IMR-90 (cell line): ENCODE data around the gene SLC22A4.

Experiments
- CEBPB ChIP-seq: IDR thresholded peaks from 2 replicates; pipeline ENCODE4 v1.6.1; 2012; ENCODE audit warnings: low read depth, low read length, improper control_type of control experiment
- MAZ ChIP-seq: IDR thresholded peaks from 2 replicates; pipeline ENCODE4 v1.6.1; 2012; ENCODE audit warnings: low read depth, mild to moderate bottlenecking, low read length, improper control_type of control experiment, moderate library complexity, borderline replicate concordance
- MXI1 ChIP-seq: IDR thresholded peaks from 2 replicates; pipeline ENCODE4 v1.6.1; 2012; ENCODE audit warnings: low read depth, mild to moderate bottlenecking, low read length, moderate library complexity, borderline replicate concordance
- POLR2A ChIP-seq: IDR thresholded peaks from 2 replicates; pipeline ENCODE4 v1.6.1; 2012; ENCODE audit warnings: mild to moderate bottlenecking, low read depth, low read length
- RAD21 ChIP-seq: IDR thresholded peaks from 2 replicates; pipeline ENCODE4 v1.6.1; 2012; ENCODE audit warnings: low read length, improper control_type of control experiment
- RCOR1 ChIP-seq: IDR thresholded peaks from 2 replicates; pipeline ENCODE4 v1.6.1; 2012; ENCODE audit warnings: mild to moderate bottlenecking, low read length, improper control_type of control experiment; ENCODE audit not compliant: insufficient replicate concordance
- RFX5 ChIP-seq: IDR thresholded peaks from 2 replicates; pipeline ENCODE4 v1.8.0; 2012; ENCODE audit warnings: low read depth, mild to moderate bottlenecking, low read length, moderate library complexity
- TF ChIP-seq, protein P1 (sequence below): conservative IDR thresholded peaks from 2 replicates; pipeline ENCODE4 v1.5.1; 2012; ENCODE audit warnings: mild to moderate bottlenecking, low read depth, low read length, improper control_type of control experiment
- TF ChIP-seq, protein P2 (sequence below): fragments of 150-350 bp; IDR thresholded peaks from 2 replicates; pipeline ENCODE4 v1.6.1; 2017; ENCODE audit warnings: mild to moderate bottlenecking, antibody characterized with exemption, low read length, low read depth

DNA sequence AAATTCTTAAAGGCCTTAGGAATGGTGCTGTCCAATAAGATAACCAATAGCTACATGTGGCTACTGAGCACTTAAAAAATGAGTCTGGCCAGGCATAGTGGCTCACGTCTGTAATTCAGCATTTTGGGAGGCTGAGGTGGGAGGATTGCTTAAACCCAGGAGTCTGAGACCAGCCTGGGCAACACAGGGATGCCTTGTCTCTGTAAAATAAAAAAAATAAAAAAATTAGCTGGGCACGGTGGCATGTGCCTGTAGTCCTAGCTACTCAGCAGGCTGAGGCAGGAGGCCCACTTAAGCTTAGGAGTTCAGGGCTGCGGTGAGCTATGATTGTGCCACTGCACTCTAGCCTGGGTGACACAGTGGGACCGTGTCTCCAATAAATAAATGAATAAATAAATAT, 74.0 kb downstream of the SLC22A4 start:
- TF ChIP-seq, protein P1, sequence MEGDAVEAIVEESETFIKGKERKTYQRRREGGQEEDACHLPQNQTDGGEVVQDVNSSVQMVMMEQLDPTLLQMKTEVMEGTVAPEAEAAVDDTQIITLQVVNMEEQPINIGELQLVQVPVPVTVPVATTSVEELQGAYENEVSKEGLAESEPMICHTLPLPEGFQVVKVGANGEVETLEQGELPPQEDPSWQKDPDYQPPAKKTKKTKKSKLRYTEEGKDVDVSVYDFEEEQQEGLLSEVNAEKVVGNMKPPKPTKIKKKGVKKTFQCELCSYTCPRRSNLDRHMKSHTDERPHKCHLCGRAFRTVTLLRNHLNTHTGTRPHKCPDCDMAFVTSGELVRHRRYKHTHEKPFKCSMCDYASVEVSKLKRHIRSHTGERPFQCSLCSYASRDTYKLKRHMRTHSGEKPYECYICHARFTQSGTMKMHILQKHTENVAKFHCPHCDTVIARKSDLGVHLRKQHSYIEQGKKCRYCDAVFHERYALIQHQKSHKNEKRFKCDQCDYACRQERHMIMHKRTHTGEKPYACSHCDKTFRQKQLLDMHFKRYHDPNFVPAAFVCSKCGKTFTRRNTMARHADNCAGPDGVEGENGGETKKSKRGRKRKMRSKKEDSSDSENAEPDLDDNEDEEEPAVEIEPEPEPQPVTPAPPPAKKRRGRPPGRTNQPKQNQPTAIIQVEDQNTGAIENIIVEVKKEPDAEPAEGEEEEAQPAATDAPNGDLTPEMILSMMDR, result no peak
- no peak for TF ChIP-seq POLR2A
- TF ChIP-seq RAD21, result no peak
- TF ChIP-seq, protein P2, sequence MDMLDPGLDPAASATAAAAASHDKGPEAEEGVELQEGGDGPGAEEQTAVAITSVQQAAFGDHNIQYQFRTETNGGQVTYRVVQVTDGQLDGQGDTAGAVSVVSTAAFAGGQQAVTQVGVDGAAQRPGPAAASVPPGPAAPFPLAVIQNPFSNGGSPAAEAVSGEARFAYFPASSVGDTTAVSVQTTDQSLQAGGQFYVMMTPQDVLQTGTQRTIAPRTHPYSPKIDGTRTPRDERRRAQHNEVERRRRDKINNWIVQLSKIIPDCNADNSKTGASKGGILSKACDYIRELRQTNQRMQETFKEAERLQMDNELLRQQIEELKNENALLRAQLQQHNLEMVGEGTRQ, result no peak
- TF ChIP-seq MXI1, result no peak
- no peak for TF ChIP-seq RCOR1
- TF ChIP-seq MAZ, result no peak
- TF ChIP-seq CEBPB, result no peak
- TF ChIP-seq RFX5, result no peak
